Measurements from ENCODE around the gene MRPL3.

The MRPL3 gene

DNA sequence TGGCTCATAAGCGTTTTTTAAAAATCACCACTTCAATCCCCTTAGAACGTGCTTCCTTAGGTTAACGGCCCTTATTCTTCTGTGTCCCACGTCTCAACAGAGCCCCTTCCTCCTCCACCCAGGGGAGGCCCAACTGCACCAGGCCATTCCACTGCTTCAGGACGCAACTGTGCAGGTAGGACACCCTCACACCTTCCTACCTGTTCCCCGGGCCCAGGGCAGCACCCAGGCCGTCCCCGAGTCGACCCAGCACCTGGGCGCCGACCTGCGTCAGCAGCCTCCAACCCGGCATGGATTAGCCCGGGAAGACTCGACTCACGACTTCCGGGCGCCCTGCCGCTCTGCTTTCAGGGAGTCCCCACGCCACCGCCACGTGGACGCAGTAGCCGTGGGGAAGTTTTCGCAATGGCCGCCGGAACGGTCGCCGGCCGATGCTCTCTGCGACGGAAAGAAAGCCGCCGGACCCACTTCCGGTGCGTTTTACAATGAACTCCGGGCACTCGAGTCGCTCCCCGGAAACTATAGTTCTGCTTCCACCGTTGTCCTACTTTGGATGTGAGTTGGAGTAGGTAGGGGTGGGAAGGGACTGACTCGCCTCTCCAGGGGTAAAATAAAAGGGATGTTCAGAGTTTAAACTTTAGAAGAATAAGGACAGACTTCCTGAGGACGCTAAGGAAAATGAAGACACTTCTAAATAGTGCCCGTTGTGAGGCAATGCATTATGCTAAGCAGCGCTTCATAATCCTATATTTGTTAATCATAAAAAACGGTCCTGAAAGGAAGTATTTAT lies at the start of gene MRPL3:
TSS of gene MRPL3 (minus strand) at position 442 of the 790 bp plus-strand sequence. CDS start at position 292, 150 bp downstream.
- no peak for FAIRE-seq

DNA sequence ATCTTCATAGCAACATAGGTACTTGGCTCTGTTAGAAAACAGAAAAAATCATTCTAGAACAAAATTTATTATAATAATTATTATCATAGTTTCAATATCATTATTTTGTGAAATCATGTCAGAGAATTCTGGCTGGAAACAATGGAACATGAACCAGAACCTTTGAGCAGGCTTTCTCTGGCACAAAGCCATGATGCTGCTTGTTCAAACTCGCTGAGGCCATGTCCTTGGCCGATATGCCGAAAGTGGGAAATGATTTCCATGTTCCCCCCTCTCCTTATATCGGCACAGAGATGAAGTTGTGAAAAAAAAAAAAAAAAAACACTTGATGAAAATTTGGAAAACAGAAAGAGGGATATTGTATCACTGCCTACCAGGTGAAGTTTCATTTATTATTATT lies 49.0 kb upstream of the MRPL3 start:
- FAIRE-seq, result no peak

DNA sequence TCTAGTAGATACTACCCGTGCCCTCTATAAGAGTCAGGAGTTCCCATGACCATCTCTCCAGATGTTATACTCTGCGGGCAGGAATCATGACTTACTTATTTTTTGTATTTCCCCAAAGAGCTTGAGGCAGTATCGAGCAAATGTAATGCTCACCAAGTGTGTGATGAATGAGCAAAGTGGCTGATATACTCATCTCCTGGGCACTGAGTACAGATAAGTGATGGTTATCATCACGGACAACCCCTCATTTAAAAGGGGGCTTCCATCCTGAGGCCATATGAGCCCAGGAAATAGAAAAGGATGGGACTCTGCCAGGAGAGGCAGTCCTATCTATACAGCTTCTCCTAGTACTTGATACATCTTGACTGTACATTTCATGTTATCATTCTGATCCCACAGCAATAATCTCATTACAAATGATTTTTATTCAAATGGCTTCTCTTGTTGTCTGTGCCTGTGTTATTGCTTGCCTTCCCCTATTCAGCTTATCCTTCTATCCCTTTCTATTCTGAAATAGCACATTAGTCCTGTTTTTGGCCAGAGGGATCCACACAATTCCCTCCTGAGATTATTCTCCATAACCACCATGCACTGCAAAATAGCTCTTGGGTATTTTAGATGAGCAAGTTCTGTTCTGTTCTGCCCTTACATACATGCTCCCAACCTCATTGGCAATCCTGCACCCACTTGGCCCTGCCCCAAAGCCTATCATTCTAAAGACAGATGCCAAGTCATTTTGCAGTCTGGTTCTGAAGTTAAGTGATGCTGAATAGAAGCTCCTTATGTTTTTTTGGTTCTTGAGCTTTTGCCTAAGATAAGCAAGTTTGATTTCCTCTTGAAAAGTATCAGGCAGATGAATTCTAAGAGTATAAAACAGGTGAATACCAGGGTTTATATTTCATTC lies 48.0 kb upstream of the MRPL3 start:
- FAIRE-seq, result no peak

- FAIRE-seq, result no peak
Measured at GRCh38 chr3:131549340-131549739, 46.6 kb upstream of the MRPL3 start.

DNA sequence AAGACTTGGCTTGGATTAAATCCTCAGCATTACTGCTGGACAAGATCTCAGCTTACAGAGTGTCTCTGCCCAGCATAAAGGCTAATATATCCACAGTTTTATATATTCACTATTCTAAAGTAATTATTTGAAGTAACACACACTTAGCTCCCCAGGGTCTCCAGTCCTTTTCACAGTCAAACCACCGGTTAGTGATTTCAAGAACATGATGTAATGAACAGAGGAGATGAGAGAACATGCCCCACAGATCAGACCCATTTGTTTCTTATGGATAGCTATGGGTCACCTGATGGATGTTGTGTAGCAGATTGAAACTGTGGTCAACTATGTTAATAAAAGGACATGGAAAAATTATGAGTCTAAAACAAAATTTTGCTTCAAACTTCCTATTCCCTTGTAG lies 44.8 kb upstream of the MRPL3 start:
- no peak for FAIRE-seq

- FAIRE-seq, result no peak
Measured at GRCh38 chr3:131546441-131546840, 43.7 kb upstream of the MRPL3 start.

- FAIRE-seq, result no peak
Measured at GRCh38 chr3:131544557-131544956, 41.8 kb upstream of the MRPL3 start.

- FAIRE-seq, result no peak
Measured at GRCh38 chr3:131543714-131544113, 40.9 kb upstream of the MRPL3 start.

GRCh38 chr3:131541288-131541687 lies 38.5 kb upstream of the MRPL3 start:
- FAIRE-seq, result no peak

- no peak for FAIRE-seq
Measured at GRCh38 chr3:131540821-131541220, 38.0 kb upstream of the MRPL3 start.

- FAIRE-seq, result no peak
Measured at GRCh38 chr3:131540143-131540542, 37.4 kb upstream of the MRPL3 start.

DNA sequence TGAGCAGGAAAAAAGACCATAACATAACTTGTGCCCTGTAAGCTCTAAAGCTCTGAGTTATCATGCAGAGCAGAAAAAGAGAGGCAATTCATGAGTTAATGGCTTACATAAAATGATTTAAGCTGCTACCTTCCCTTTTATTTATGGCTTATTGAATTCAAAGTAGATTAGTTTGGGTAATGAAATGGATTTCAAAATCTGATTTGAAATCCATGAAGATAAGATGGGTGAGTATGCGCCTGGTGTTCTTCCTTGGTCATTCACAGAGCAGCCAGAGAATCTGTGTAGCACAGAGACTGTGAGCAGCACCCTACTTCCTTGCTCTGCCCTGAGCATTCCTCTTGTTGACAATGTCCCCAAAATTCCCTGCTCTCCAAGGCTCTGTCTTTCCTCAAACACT lies 36.2 kb upstream of the MRPL3 start:
- FAIRE-seq, result no peak

DNA sequence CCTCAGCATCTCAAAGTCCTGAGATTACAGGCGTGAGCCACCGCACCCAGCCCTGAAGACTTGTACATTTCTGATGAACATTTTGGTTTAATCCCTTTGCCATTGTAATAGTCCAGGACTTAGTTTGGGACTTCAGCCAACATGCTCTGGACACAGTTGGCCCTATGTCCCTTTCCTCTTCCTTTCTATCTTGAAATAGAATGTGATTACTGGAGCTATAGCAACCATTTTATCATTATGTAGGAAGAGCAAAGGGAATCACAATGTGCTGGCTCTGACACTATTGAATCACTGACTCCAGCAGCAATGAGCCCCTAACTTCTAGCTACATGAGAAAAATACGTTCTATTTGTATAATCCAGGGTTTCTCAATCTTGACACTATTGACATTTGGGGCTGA lies 34.8 kb upstream of the MRPL3 start:
- FAIRE-seq, result no peak

DNA sequence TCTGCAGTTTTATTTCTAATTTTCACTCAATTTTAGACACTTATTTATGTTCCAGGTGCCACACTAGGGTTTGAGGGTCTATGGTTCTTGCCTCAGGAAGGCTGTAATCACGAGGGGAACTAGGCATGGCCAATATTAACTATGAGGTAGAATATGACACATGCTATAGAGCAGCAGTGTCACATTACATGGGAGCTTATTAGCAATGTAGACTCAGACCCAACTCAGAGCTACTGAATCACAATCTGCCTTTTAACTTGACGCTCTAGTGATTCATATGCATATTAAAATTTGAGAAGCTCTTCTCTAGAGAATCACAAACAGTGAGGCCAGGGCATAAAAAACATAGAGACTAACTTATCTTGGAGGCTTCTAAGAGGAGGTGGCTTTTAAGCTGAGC lies 32.8 kb upstream of the MRPL3 start:
- no peak for FAIRE-seq

- FAIRE-seq, result no peak
Measured at GRCh38 chr3:131535131-131535530, 32.4 kb upstream of the MRPL3 start.

- no peak for FAIRE-seq
Measured at GRCh38 chr3:131532645-131533044, 29.9 kb upstream of the MRPL3 start.

DNA sequence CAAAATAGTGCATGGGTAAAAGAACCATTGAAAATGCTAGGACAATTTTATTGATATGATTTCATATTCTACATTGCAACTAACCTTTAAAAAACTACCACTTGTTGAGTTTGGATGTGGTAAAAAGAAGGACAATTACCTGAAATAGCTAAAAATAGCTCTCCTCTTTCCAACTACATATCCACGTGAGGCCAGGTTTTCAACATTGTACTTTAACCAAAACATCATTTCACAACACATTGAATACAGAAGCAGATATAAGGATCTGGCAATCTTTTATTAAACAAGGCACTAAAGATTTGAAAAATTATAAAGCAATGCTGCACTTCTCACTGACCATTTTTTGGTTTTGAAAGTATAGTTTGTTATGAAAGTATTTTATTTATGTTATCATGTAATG lies 28.1 kb upstream of the MRPL3 start:
- FAIRE-seq, result no peak

DNA sequence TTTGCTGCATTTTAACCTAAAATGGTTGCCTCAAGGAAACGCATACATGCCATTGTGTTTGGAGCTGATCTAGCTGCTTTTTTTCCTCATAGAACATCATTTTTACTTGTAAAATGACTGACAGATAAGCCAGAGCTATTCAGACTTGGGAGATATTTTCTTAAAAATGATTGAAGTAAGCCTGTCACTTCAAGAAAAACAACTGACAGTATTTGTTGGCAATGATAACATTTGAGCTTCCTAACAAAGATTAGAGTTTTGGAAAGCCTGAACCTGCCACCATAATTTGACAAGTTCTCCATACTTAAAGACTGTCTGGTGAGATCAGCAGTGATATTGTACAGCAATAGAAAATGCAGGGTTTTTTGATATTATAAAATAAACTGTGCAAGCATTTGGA lies 27.6 kb upstream of the MRPL3 start:
- FAIRE-seq, result no peak

- no peak for FAIRE-seq
Measured at GRCh38 chr3:131526801-131527347, 24.1 kb upstream of the MRPL3 start.

DNA sequence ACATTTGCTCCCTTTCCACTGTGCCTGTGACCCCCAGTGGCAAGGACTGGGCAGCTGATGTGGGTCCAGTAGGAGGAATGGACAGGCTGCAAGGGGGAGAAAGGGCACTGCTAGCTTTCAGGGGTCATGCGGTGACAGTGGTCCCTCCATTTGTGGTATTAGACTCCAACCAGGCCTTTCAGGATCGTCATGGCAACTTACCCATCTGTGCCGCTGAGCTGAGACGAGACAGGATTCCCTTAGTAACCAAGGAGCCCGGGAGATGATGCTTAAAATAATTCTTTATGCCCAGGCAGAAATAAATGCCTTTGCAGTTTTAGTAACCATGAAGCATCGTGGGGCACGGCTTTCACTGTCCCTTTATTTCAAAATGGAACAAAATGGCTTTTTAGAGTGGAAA lies 15.9 kb upstream of the MRPL3 start:
- FAIRE-seq, result no peak

GRCh38 chr3:131505421-131505820 lies 2.6 kb upstream of the MRPL3 start:
- FAIRE-seq, result no peak

DNA sequence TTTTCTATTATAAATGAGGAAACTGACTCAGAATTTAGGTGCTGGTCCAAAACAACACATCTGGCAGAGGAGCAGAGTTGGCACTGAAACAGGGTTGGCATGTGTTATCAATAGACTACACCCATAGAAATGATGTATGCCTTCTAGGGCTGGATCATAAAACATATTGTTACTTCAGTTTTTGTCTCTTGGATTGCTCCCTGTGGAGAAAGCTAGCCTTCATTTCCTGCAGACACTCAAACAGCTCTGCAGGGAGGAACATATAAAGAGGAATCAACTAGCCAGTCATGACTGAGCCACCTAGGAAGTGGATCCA lies 507 bp upstream of the MRPL3 start:
- FAIRE-seq, result no peak

DNA sequence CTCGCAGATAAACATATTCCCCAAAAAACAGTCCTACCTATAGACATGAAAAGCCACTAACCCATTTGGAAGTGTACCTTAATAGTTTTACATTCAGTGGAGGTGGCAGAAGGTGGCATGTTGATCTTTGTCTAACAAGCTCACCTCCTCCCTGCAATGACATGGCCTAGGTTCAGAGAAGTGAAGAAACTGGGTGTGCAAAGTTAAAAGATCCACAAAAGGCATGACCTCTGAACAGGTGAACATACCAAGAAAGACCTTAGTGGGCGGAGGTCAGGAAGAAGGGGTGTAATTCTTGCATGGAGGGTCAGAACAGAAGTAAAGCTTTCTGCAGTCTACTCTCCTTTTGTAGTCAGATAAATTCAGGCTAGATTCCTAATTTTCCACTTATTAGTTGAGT lies 822 bp downstream of the MRPL3 start:
- no peak for FAIRE-seq

DNA sequence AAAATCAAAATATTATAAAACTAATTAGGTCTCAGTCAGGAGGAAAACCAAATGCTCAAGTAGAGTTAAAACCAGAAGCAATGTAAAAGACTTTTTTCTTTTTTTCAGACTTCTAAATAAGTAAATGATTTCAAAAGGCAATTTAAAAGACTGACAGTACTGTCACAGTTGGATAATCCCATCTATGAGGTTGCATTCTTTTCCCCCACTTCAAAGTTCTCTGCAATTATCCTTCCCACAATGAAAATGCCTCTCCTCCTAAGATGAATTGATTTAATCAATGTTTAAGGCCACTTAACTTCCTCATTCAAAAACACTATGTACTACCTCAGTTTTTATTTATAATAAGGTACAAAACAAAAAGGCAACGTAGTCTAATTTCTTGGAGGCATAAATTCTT lies 8.1 kb downstream of the MRPL3 start:
- FAIRE-seq, result no peak

Data from A204.1 (cell line).